Ishikawa (cell line): ENCODE measurements around the gene PPP1R2B.

ENCODE experiments used
- CREB1 ChIP-seq: IDR thresholded peaks from 2 replicates; pipeline ENCODE4 v1.6.1; 2012; ENCODE audit warnings: low read depth
- RAD21 ChIP-seq: IDR thresholded peaks from 2 replicates; pipeline ENCODE4 v1.6.1; 2012; ENCODE audit warnings: low read depth
- REST ChIP-seq: IDR thresholded peaks from 2 replicates; pipeline ENCODE4 v1.6.1; 2012; ENCODE audit warnings: low read depth, mild to moderate bottlenecking
- TAF1 ChIP-seq: IDR thresholded peaks from 2 replicates; pipeline ENCODE4 v1.6.1; 2012; ENCODE audit warnings: low read depth, mild to moderate bottlenecking
- USF1 ChIP-seq: IDR thresholded peaks from 2 replicates; pipeline ENCODE4 v1.6.1; 2012
- YY1 ChIP-seq: IDR thresholded peaks from 2 replicates; pipeline ENCODE4 v1.6.1; 2012; ENCODE audit warnings: low read depth
- ZBTB7A ChIP-seq: IDR thresholded peaks from 2 replicates; pipeline ENCODE4 v1.6.1; 2012; ENCODE audit warnings: low read depth

- TF ChIP-seq REST (no peak), USF1 (no peak), YY1 (no peak), RAD21 (no peak), TAF1 (no peak), ZBTB7A (no peak), CREB1 (no peak)
Observed at GRCh38 chr5:156838961-156839360, 11.1 kb upstream of the PPP1R2B start.
